Cardiac muscle cell (in vitro differentiated cells and primary cell): ENCODE results near the gene PMM2. TPM values are rescaled to one million over a fixed set of nuclear protein-coding genes. Genes with fewer than 3 reads are reported as not detected.
"Not testable (repeated sequence)": the region's sequence is repeated elsewhere in the genome, so short reads cannot be mapped to it uniquely, and the experiment has no call there.

Source experiments
- DNase-seq, 2 donors: peaks; one replicate each; pipeline versions ENCODE4 v3.0.0 to v3.0.0-alpha.2; 2010 to 2017; ENCODE audit warnings: low read depth in 1 of 2, low spot score in 1 of 2
- H3K27ac ChIP-seq: fragments of 200-600 bp; sonication (generic); 2 replicates; pipeline ENCODE4 v1.5.1; 2016
- H3K27me3 ChIP-seq: fragments of 200-600 bp; sonication (generic); 2 replicates; pipeline ENCODE4 v1.6.0; 2016; ENCODE audit warnings: control low read depth
- H3K36me3 ChIP-seq: fragments of 200-600 bp; sonication (generic); 2 replicates; pipeline ENCODE4 v1.5.1; 2016; ENCODE audit warnings: control low read depth
- H3K4me1 ChIP-seq: fragments of 200-600 bp; sonication (generic); 2 replicates; pipeline ENCODE4 v1.8.1; 2017; ENCODE audit warnings: low read depth, mild to moderate bottlenecking, mixed run types
- H3K4me3 ChIP-seq: fragments of 200-600 bp; sonication (generic); 2 replicates; pipeline ENCODE4 v1.5.1; 2016; ENCODE audit warnings: mild to moderate bottlenecking
- H3K9me3 ChIP-seq: fragments of 200-600 bp; sonication (generic); 2 replicates; pipeline ENCODE4 v1.5.1; 2017; ENCODE audit warnings: low read depth, mild to moderate bottlenecking, control low read depth
- CTCF ChIP-seq: IDR thresholded peaks from 2 replicates; pipeline ENCODE4 v1.5.1; 2012; ENCODE audit warnings: low read depth, mild to moderate bottlenecking, low read length
- polyA plus RNA-seq: library from polyadenylated mRNA; unstranded; fragments of >200 nt; fragmentation: Nextera tagmentation; extraction: Ambion mirVana; gene quantifications from 2 replicates; pipeline ENCODE4 v1.2.1, GENCODE V29; 2016
- total RNA-seq: library from RNA; depleted of rRNA; stranded (reverse); fragments of >200 nt; gene quantifications from 2 replicates; pipeline ENCODE4 v1.2.3, GENCODE V29; 2016

Gene PMM2
- total and polyA plus RNA-seq, 2 experiments from 2014 or later, result 12.9 to 14.2 TPM

GRCh38 chr16:8782673-8783072, 15.0 kb upstream of the PMM2 start:
- H3K9me3 ChIP-seq, result no peaks in the 10 kb centered on the region
- H3K36me3 ChIP-seq, result peaks cover 9% of the 10 kb centered on the region

GRCh38 chr16:8785408-8785807, 12.2 kb upstream of the PMM2 start:
- no peaks in the 10 kb centered on the region for H3K9me3 ChIP-seq
- DNase-seq, result no peak
- no peaks in the 10 kb centered on the region for H3K4me1 ChIP-seq
- peaks cover 4% of the 10 kb centered on the region for H3K36me3 ChIP-seq
- H3K27me3 ChIP-seq, result no peaks in the 10 kb centered on the region
- no peak for TF ChIP-seq CTCF
- no peak overlapping the region for H3K4me3 ChIP-seq
- H3K27ac ChIP-seq, result no peak overlapping the region

More at GRCh38 chr16:8782673-8783072, 15.0 kb upstream of the PMM2 start:
- H3K4me1 ChIP-seq, result no peaks in the 10 kb centered on the region
- no peaks in the 10 kb centered on the region for H3K27me3 ChIP-seq
- no peak overlapping the region for H3K27ac ChIP-seq
- no peak for DNase-seq
- no peak for TF ChIP-seq CTCF
- no peak overlapping the region for H3K4me3 ChIP-seq

- not testable (repeated sequence) for H3K9me3 ChIP-seq, H3K4me1 ChIP-seq, H3K4me3 ChIP-seq, H3K27me3 ChIP-seq, H3K27ac ChIP-seq, H3K36me3 ChIP-seq, DNase-seq
Observed at GRCh38 chr16:8786316-8786715, 11.3 kb upstream of the PMM2 start.

GRCh38 chr16:8788578-8789172, 9.0 kb upstream of the PMM2 start:
- TF ChIP-seq CTCF, result no peak
- H3K4me3 ChIP-seq, result no peak overlapping the region
- H3K9me3 ChIP-seq, result no peaks in the 10 kb centered on the region
- no peaks in the 10 kb centered on the region for H3K27me3 ChIP-seq
- no peak overlapping the region for H3K27ac ChIP-seq
- H3K4me1 ChIP-seq, result no peaks in the 10 kb centered on the region
- DNase-seq, result no peak
- H3K36me3 ChIP-seq, result no peaks in the 10 kb centered on the region

GRCh38 chr16:8795091-8795490, 2.5 kb upstream of the PMM2 start:
- Histone ChIP-seq H3K36me3 (no peaks in the 10 kb centered on the region), H3K4me1 (peaks cover 7% of the 10 kb centered on the region), H3K9me3 (no peaks in the 10 kb centered on the region), H3K4me3 (no peak overlapping the region), H3K27ac (no peak overlapping the region), H3K27me3 (no peaks in the 10 kb centered on the region)
- TF ChIP-seq CTCF, result no peak
- DNase-seq, result no peak

GRCh38 chr16:8795818-8796217, 1.8 kb upstream of the PMM2 start:
- H3K4me3 ChIP-seq, result no peak overlapping the region
- H3K27me3 ChIP-seq, result no peaks in the 10 kb centered on the region
- no peak overlapping the region for H3K27ac ChIP-seq
- H3K4me1 ChIP-seq, result peaks cover 7% of the 10 kb centered on the region
- H3K9me3 ChIP-seq, result no peaks in the 10 kb centered on the region
- DNase-seq, result no peak
- no peaks in the 10 kb centered on the region for H3K36me3 ChIP-seq
- no peak for TF ChIP-seq CTCF
